OCI-LY3 (cell line): ENCODE results near the gene OVCH2.

ENCODE experiments used
- H2AFZ ChIP-seq: fragments of 200-600, 300-600 bp; shearing (Covaris generic); 2 replicates; pipeline ENCODE4 v1.6.0; 2014; ENCODE audit warnings: antibody characterized with exemption, low read depth, low read length
- H3K27ac ChIP-seq: fragments of 200-600, 300-600 bp; sonication (generic); 2 replicates; pipeline ENCODE4 v1.5.1; 2014; ENCODE audit warnings: mild to moderate bottlenecking, low read length, moderate library complexity, mixed read lengths
- H3K27me3 ChIP-seq: fragments of 200-600, 300-600 bp; sonication (generic); 2 replicates; pipeline ENCODE4 v1.6.1; 2014; ENCODE audit warnings: low read depth, low read length, mixed read lengths
- H3K36me3 ChIP-seq: fragments of 200-600, 300-600 bp; sonication (generic); replicated peaks from 2 replicates; pipeline ENCODE3; 2014; ENCODE audit warnings: low read depth, low read length, mixed read lengths
- H3K4me1 ChIP-seq: fragments of 300-600, 200-600 bp; sonication (generic); 2 replicates; pipeline ENCODE4 v1.6.1; 2014; ENCODE audit warnings: low read length, mixed read lengths
- H3K4me2 ChIP-seq: fragments of 200-600, 300-600 bp; sonication (generic); 2 replicates; pipeline ENCODE4 v1.6.1; 2014; ENCODE audit warnings: low read length, mixed read lengths
- H3K4me3 ChIP-seq: fragments of 300-600, 200-600 bp; sonication (generic); 2 replicates; pipeline ENCODE4 v1.5.1; 2014; ENCODE audit warnings: antibody characterized with exemption, mild to moderate bottlenecking, low read length, moderate library complexity
- H3K79me2 ChIP-seq: fragments of 300-600, 200-600 bp; shearing (Covaris generic); 2 replicates; pipeline ENCODE4 v1.6.1; 2014; ENCODE audit warnings: mild to moderate bottlenecking, low read length, mixed read lengths
- H3K9ac ChIP-seq: fragments of 300-600, 200-600 bp; shearing (Covaris generic); 2 replicates; pipeline ENCODE4 v1.6.0; 2014; ENCODE audit warnings: mild to moderate bottlenecking, low read length, moderate library complexity
- H3K9me3 ChIP-seq: fragments of 200-600, 300-600 bp; shearing (Covaris generic); 2 replicates; pipeline ENCODE4 v1.6.1; 2014; ENCODE audit warnings: low read length, mixed read lengths; ENCODE audit not compliant: insufficient read depth
- H4K20me1 ChIP-seq: fragments of 200-600, 300-600 bp; sonication (generic); 2 replicates; pipeline ENCODE4 v1.6.1; 2016; ENCODE audit warnings: low read length, mixed read lengths; ENCODE audit not compliant: insufficient read depth
- EZH2phosphoT487 ChIP-seq: fragments of 200-600 bp; shearing (Covaris generic); IDR thresholded peaks from 2 replicates; pipeline ENCODE4 v1.6.1; 2018; ENCODE audit warnings: antibody characterized with exemption, mixed run types, low read depth
- TF ChIP-seq, protein P1 (sequence below): fragments of 200-600, 300-600 bp; sonication (generic); IDR thresholded peaks from 2 replicates; pipeline ENCODE4 v1.5.1; 2014; ENCODE audit warnings: antibody characterized with exemption, low read length, low read depth

OVCH2 gene

DNA sequence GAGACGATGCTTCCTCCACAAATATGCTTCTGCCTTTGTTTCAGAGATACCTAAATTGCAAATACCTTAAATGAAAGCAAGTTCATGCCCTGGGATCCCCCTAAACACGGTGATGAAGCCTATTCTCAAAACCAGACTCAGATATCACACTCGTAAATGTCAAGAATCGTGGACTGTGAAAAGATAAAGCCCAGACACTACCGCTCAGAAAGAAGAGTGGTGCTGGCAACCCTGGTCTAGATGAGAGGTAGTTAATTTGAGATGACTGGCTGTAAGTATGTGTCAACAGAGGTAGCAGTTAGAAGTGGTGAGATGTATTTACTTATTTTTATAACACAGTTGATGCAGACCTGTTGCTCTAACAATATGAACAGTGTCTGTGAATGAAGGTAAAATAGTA lies 2.5 kb downstream of the OVCH2 start:
- Histone ChIP-seq H3K36me3 (no peaks in the 10 kb centered on the region), H3K9me3 (no peaks in the 10 kb centered on the region), H3K9ac (no peak overlapping the region), H3K79me2 (no peaks in the 10 kb centered on the region), H3K4me2 (no peak overlapping the region), H3K27ac (no peak overlapping the region), H3K27me3 (peaks cover 9% of the 10 kb centered on the region; the same call in 1 of the 2 replicates), H2AFZ (no peak overlapping the region), H4K20me1 (no peaks in the 10 kb centered on the region), H3K4me1 (no peaks in the 10 kb centered on the region), H3K4me3 (no peak overlapping the region)
- TF ChIP-seq, protein P1, sequence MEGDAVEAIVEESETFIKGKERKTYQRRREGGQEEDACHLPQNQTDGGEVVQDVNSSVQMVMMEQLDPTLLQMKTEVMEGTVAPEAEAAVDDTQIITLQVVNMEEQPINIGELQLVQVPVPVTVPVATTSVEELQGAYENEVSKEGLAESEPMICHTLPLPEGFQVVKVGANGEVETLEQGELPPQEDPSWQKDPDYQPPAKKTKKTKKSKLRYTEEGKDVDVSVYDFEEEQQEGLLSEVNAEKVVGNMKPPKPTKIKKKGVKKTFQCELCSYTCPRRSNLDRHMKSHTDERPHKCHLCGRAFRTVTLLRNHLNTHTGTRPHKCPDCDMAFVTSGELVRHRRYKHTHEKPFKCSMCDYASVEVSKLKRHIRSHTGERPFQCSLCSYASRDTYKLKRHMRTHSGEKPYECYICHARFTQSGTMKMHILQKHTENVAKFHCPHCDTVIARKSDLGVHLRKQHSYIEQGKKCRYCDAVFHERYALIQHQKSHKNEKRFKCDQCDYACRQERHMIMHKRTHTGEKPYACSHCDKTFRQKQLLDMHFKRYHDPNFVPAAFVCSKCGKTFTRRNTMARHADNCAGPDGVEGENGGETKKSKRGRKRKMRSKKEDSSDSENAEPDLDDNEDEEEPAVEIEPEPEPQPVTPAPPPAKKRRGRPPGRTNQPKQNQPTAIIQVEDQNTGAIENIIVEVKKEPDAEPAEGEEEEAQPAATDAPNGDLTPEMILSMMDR, result no peak
- TF ChIP-seq EZH2phosphoT487, result no peak

DNA sequence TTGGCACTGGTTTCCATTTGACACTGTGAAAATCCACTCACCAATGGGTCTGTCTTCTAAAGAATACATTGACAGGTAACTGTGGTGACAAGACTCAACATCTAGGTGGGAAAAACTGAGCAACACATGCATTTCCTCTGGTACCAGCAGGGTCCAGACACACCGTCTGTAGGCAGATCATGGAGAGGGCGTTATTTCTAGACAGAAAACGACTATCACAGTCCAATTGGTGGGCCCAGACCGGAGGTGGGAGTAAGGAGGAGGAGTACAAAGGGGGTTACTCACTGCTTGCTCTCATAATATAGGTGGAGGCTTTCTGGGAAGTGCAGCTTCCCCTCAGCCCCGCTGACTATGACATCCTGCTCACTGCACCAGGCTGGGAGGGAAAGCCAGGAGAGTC lies 9.9 kb downstream of the OVCH2 start:
- no peaks in the 10 kb centered on the region for H3K79me2 ChIP-seq
- H3K9me3 ChIP-seq, result no peaks in the 10 kb centered on the region
- H3K27ac ChIP-seq, result no peak overlapping the region
- H3K4me1 ChIP-seq, result peaks cover 44% of the 10 kb centered on the region
- no peaks in the 10 kb centered on the region for H3K27me3 ChIP-seq
- TF ChIP-seq, protein P1, result no peak
- TF ChIP-seq EZH2phosphoT487, result no peak
- no peak overlapping the region for H3K9ac ChIP-seq
- no peak overlapping the region for H3K4me3 ChIP-seq
- no peak overlapping the region; the same call in 1 of the 2 replicates for H2AFZ ChIP-seq
- H3K4me2 ChIP-seq, result no peak overlapping the region
- no peaks in the 10 kb centered on the region for H3K36me3 ChIP-seq
- no peaks in the 10 kb centered on the region for H4K20me1 ChIP-seq

DNA sequence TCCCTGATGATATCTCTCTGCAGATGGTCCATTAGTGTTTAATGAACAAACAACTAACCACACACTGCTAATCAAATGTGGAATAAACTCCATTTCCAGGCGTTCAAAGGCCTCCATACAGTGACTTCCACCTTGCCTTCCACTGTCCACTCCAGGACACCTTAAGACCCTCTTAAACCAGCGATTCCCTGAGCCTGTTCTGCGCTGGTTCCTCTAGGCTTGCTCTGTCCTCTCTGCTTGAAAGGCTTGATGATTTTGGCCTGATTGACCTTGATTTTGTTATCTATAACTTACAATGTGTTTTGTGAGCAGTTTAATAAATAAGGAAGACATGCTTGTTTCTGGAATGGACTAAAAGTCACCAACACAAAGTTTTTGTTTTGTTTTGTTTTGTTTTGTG lies 12.0 kb downstream of the OVCH2 start:
- Histone ChIP-seq H3K27ac (no peak overlapping the region), H3K9ac (no peak overlapping the region), H3K4me2 (peak overlapping the region; percentile 52), H3K4me1 (peaks cover 55% of the 10 kb centered on the region), H3K27me3 (no peaks in the 10 kb centered on the region; the same call in 1 of the 2 replicates), H3K79me2 (no peaks in the 10 kb centered on the region), H2AFZ (0 out of 2 replicates have a peak overlapping the region, but pooled peaks have one; percentile 6), H3K9me3 (no peaks in the 10 kb centered on the region), H4K20me1 (no peaks in the 10 kb centered on the region), H3K4me3 (peak overlapping the region; percentile 62), H3K36me3 (no peaks in the 10 kb centered on the region)
- TF ChIP-seq EZH2phosphoT487, result no peak
- TF ChIP-seq, protein P1, result no peak

DNA sequence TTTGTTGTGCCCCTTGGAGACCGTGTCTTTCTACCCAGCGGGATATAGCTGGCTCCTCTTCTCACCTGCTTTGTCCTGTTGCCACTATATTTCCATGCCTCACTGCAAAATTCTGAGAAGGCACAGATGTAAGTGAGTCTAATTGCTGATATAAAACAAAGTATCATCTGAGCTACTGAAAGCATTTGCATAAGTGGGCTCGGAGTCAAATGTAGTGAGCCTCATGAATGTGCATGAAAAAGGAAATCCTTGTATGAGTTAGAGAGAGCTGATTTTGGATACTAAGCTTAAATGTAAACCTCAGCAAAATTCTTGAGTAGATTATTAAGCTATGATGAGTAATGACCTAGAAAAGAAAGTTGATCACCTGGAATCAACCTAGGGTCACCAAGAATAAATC lies 13.9 kb downstream of the OVCH2 start:
- Histone ChIP-seq H3K4me2 (peak overlapping the region; percentile 38), H3K9me3 (no peaks in the 10 kb centered on the region), H3K27ac (no peak overlapping the region), H3K4me1 (peaks cover 61% of the 10 kb centered on the region), H3K9ac (no peak overlapping the region), H3K4me3 (no peak overlapping the region), H3K27me3 (no peaks in the 10 kb centered on the region; the same call in 1 of the 2 replicates), H2AFZ (no peak overlapping the region), H3K79me2 (no peaks in the 10 kb centered on the region), H3K36me3 (no peaks in the 10 kb centered on the region), H4K20me1 (no peaks in the 10 kb centered on the region)
- TF ChIP-seq, protein P1, result no peak
- no peak for TF ChIP-seq EZH2phosphoT487
